Measurements from ENCODE around the gene CPXM1. TPM values are rescaled to one million over a fixed set of nuclear protein-coding genes. Genes with fewer than 3 reads are reported as not detected.

Gene CPXM1
- total RNA-seq, 4 donors from 2014 or later, result 15.3 to 154 (median 19.1) TPM

DNA sequence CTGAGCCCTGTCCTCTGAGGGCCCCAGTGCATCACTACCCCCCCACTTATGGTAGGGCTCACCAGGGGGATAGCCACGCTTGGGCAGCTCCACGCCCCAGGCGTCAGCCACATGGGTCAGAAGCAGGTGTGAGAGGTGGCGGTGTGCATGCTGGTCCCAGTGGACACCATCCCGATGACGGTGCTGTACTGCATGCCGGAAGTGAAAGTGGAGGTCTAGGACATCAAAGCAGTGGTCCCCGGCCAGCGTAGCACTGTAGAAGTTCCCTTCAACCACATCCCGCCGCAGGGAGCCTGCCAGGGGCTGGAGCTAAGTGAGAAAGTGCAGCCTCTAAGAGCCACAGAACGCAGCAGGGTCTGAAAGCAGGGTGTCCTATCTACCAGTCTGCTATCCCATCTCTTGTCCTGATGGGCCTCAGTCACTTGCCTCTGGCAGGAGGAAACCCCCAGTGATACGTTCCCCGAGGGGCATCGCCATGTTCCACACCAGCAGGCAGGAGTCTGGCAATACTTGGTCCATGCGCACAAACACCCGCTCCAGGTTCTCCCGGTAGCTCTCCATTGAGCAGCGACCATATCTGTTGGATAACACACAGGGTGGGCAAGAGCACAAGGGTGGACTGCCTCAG, 37.9 kb upstream of the CPXM1 start:
- Histone ChIP-seq H3K9me3 (no peaks in the 10 kb centered on the region), H3K4me1 (peaks cover 0 to 6% of the 10 kb centered on the region in 2 donors), H3K27me3 (no peaks in the 10 kb centered on the region), H3K27ac (no peak overlapping the region), H3K4me3 (no peak overlapping the region), H3K36me3 (no peaks in the 10 kb centered on the region)
- no peak for TF ChIP-seq POLR2A (IDR thresholded peaks at IDR 0.05)
- TF ChIP-seq, protein P1, sequence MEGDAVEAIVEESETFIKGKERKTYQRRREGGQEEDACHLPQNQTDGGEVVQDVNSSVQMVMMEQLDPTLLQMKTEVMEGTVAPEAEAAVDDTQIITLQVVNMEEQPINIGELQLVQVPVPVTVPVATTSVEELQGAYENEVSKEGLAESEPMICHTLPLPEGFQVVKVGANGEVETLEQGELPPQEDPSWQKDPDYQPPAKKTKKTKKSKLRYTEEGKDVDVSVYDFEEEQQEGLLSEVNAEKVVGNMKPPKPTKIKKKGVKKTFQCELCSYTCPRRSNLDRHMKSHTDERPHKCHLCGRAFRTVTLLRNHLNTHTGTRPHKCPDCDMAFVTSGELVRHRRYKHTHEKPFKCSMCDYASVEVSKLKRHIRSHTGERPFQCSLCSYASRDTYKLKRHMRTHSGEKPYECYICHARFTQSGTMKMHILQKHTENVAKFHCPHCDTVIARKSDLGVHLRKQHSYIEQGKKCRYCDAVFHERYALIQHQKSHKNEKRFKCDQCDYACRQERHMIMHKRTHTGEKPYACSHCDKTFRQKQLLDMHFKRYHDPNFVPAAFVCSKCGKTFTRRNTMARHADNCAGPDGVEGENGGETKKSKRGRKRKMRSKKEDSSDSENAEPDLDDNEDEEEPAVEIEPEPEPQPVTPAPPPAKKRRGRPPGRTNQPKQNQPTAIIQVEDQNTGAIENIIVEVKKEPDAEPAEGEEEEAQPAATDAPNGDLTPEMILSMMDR (IDR thresholded peaks at IDR 0.05), result no peak
- DNase-seq, result no peak
- intact Hi-C loops (cut with DNase I; ENCODE audit: low total_unique reads), result no loop called here

DNA sequence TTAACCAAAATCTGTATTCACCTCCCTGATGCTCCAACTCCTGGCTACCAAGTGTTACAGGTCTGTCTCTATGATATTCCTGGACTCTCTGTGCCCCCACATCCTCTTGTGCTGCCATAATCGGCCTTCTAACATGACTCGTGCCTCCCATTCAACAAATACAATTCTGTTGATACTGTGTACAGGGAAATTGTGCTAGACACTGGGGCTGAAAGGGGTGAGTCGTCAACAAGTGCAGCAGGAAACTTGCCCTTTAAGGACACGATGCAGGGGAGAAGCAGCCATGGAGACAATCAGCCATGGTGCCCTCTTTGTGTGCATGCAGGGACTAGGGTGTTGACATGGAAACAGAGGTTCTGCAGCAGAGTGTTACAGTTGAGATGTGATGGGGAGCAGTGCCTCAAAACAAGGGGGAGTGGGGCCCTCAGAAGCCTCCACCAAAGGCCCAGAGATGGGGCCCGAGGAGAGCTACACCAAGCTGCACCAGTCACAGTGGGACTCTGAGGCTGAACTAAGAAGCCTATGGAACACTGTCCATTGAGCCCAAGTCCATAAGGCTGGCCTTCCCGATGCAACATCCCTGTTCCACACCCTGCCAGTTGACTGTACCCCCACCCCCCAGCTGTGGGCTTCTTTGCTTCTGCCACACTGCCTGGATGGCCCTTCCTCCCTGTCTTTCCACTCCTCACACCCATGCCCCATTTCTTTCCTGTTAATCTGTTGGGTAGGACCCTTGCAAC, 37.0 kb upstream of the CPXM1 start:
- Histone ChIP-seq H3K27me3 (no peaks in the 10 kb centered on the region), H3K36me3 (no peaks in the 10 kb centered on the region), H3K4me1 (peaks cover 0 to 6% of the 10 kb centered on the region in 2 donors), H3K27ac (no peak overlapping the region), H3K9me3 (no peaks in the 10 kb centered on the region), H3K4me3 (no peak overlapping the region)
- intact Hi-C loops (cut with DNase I; ENCODE audit: low total_unique reads), result no loop called here
- TF ChIP-seq, protein P1 (IDR thresholded peaks at IDR 0.05), result no peak
- TF ChIP-seq POLR2A (IDR thresholded peaks at IDR 0.05), result no peak
- no peak for DNase-seq

DNA sequence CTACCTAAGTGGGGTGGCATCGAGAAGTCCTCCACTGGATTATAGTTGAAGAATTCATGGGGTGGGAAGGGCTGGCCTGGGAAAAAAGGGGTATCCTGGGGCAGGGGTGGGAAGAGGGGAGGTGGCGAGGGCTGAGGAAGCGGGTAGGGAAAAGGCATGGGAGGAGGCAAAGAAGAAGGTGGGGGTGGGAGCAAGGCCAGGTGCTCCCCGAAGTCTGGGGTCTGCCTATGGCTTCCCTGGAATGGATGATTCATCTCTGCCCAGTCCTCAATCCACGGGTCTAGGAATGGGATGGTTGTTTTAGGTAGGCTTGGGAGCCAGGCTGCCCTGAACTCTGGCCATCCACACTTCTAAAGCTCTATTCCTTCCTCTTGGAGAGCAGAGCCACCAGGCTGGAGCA, 35.6 kb upstream of the CPXM1 start:
- no peaks in the 10 kb centered on the region for H3K36me3 ChIP-seq
- no peaks in the 10 kb centered on the region for H3K27me3 ChIP-seq
- no peaks in the 10 kb centered on the region for H3K4me1 ChIP-seq
- intact Hi-C loops (cut with DNase I; ENCODE audit: low total_unique reads), result no loop called here
- TF ChIP-seq, protein P1 (IDR thresholded peaks at IDR 0.05), result no peak
- no peak for TF ChIP-seq POLR2A (IDR thresholded peaks at IDR 0.05)
- no peak overlapping the region for H3K4me3 ChIP-seq
- H3K9me3 ChIP-seq, result no peaks in the 10 kb centered on the region
- DNase-seq, result no peak
- H3K27ac ChIP-seq, result no peak overlapping the region

DNA sequence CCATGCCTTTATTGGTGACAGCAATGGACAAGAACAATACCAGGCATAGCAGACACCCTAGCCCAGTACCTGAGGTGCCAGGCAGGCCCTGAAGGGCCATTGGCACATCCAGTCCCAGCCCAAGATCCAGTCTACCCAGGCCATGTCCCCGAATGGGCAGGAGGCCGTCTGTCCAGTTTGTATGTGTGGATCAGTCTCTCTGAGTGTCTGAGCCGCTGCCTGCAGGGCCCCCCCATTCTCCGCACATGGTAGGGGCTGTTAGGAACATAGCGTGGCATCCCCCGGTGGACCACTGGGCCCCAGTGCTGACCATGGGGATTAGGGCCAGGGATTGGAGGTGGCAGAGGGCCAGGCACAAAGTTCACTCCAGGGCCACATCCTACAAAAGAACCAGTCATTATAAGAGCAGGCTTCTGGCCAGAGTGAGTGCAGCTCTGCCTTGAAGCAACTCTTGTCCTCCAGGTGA, 34.9 kb upstream of the CPXM1 start:
- intact Hi-C loops (cut with DNase I; ENCODE audit: low total_unique reads), result no loop called here
- TF ChIP-seq, protein P1 (IDR thresholded peaks at IDR 0.05), result no peak
- TF ChIP-seq POLR2A (IDR thresholded peaks at IDR 0.05), result no peak

DNA sequence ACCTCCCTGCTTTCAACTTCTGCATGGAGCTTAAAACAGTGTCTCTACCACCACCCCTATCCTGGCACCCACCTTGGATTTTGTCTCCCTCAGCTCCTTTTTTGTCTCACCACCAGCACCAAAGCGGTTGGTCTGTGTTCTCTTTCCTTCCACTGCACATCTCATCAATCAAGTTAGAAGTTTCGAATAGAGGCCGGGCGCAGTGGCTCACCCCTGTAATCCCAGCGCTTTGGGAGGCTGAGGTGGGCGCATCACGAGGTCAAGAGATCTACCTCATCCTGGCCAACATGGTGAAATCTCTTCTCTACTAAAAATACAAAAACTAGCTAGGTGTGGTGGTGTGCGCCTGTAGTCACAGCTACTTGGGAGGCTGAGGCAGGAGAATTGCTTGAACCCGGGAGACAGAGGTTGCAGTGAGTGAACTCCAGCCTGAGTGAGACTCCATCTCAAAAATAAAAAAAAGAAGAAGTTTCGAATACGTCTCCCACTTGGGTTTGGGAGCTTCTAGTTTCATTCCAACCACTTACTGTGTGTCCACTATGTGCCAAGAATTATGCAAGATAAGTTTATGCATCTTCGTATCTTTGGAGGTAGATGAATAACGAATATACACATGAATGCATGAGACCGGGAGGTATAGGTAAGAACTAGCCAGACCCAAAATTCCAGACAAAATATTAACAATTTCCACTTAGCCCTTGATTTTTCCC, 34.1 kb upstream of the CPXM1 start:
- TF ChIP-seq, protein P1 (IDR thresholded peaks at IDR 0.05), result no peak
- no peak for TF ChIP-seq POLR2A (IDR thresholded peaks at IDR 0.05)
- DNase-seq, result no peak
- Histone ChIP-seq H3K9me3 (no peaks in the 10 kb centered on the region), H3K4me3 (no peak overlapping the region), H3K4me1 (no peaks in the 10 kb centered on the region), H3K27ac (no peak overlapping the region), H3K27me3 (no peaks in the 10 kb centered on the region), H3K36me3 (no peaks in the 10 kb centered on the region)
- intact Hi-C loops (cut with DNase I; ENCODE audit: low total_unique reads), result no loop called here

More for the DNA sequence above, 34.9 kb upstream of the CPXM1 start:
- H3K27me3 ChIP-seq, result no peaks in the 10 kb centered on the region
- no peak overlapping the region for H3K4me3 ChIP-seq
- H3K36me3 ChIP-seq, result no peaks in the 10 kb centered on the region
- H3K9me3 ChIP-seq, result no peaks in the 10 kb centered on the region
- H3K4me1 ChIP-seq, result no peaks in the 10 kb centered on the region
- no peak overlapping the region for H3K27ac ChIP-seq
- no peak for DNase-seq
